ENCODE data around the gene RAB35. TPM values are rescaled to one million over a fixed set of nuclear protein-coding genes. Genes with fewer than 3 reads are reported as not detected.

RAB35 gene
- polyA plus RNA-seq, 1 donor from 2014 or later: 60.2 TPM

- Histone ChIP-seq H3K9ac (ENCODE audit: low read length) (no peak overlapping the region), H3K27ac (ENCODE audit: low read length) (no peak overlapping the region), H3K27me3 (ENCODE audit: insufficient read depth, low read depth, low read length) (no peaks in the 10 kb centered on the region), H3K9me2 (ENCODE audit: insufficient read depth, low read length) (no peaks in the 10 kb centered on the region), H2AFZ (ENCODE audit: low read depth, low read length) (no peak overlapping the region), H3K9me3 (ENCODE audit: low read length) (no peaks in the 10 kb centered on the region), H3K36me3 (ENCODE audit: insufficient read depth, low read length) (no peaks in the 10 kb centered on the region), H3K4me3 (ENCODE audit: low read length) (no peak overlapping the region), H3F3A (ENCODE audit: insufficient read depth, low read length, poor library complexity, severe bottlenecking) (no peaks in the 10 kb centered on the region), H3K4me2 (ENCODE audit: low read length) (no peak overlapping the region), H4K20me1 (ENCODE audit: insufficient read depth) (no peaks in the 10 kb centered on the region), H3K79me2 (replicated peaks; ENCODE audit: insufficient read depth, low read length) (peaks cover 12% of the 10 kb centered on the region)
- no peak for TF ChIP-seq REST (IDR thresholded peaks at IDR 0.05; ENCODE audit: borderline replicate concordance)
- TF ChIP-seq MXI1 (conservative IDR thresholded peaks at IDR 0.05; ENCODE audit: poor library complexity, severe bottlenecking): no peak
- TF ChIP-seq EZH2 (IDR thresholded peaks at IDR 0.05; ENCODE audit: borderline replicate concordance, insufficient read depth, low read length, poor library complexity, severe bottlenecking): no peak
- TF ChIP-seq SMC3 (conservative IDR thresholded peaks at IDR 0.05; ENCODE audit: poor library complexity): no peak
- no peak for TF ChIP-seq CTCF (IDR thresholded peaks at IDR 0.05; ENCODE audit: poor library complexity, severe bottlenecking)
- TF ChIP-seq RAD21 (conservative IDR thresholded peaks at IDR 0.05): no peak
- TF ChIP-seq TAF1 (IDR thresholded peaks at IDR 0.05; ENCODE audit: low read depth): no peak
- no peak for TF ChIP-seq EP300 (conservative IDR thresholded peaks at IDR 0.05; ENCODE audit: poor library complexity, severe bottlenecking)
- TF ChIP-seq POLR2AphosphoS5 (IDR thresholded peaks at IDR 0.05): no peak
Observed at GRCh38 chr12:120121766-120122293, 5.3 kb upstream of the RAB35 start.

- no peak overlapping the region for H3K4me3 ChIP-seq (ENCODE audit: low read length)
- no peak overlapping the region for H3K4me2 ChIP-seq (ENCODE audit: low read length)
- no peaks in the 10 kb centered on the region for H3K27me3 ChIP-seq (ENCODE audit: insufficient read depth, low read depth, low read length)
- H3K9me3 ChIP-seq (ENCODE audit: low read length): no peaks in the 10 kb centered on the region
- H4K20me1 ChIP-seq (ENCODE audit: insufficient read depth): no peaks in the 10 kb centered on the region
- H3K27ac ChIP-seq (ENCODE audit: low read length): no peak overlapping the region
- TF ChIP-seq TAF1 (IDR thresholded peaks at IDR 0.05; ENCODE audit: low read depth) (no peak), RAD21 (conservative IDR thresholded peaks at IDR 0.05) (no peak), SMC3 (conservative IDR thresholded peaks at IDR 0.05; ENCODE audit: poor library complexity) (no peak), EZH2 (IDR thresholded peaks at IDR 0.05; ENCODE audit: borderline replicate concordance, insufficient read depth, low read length, poor library complexity, severe bottlenecking) (no peak), CTCF (IDR thresholded peaks at IDR 0.05; ENCODE audit: poor library complexity, severe bottlenecking) (no peak), POLR2AphosphoS5 (IDR thresholded peaks at IDR 0.05) (no peak), EP300 (conservative IDR thresholded peaks at IDR 0.05; ENCODE audit: poor library complexity, severe bottlenecking) (no peak), MXI1 (conservative IDR thresholded peaks at IDR 0.05; ENCODE audit: poor library complexity, severe bottlenecking) (no peak), REST (IDR thresholded peaks at IDR 0.05; ENCODE audit: borderline replicate concordance) (no peak)
- H3K79me2 ChIP-seq (replicated peaks; ENCODE audit: insufficient read depth, low read length): peaks cover 12% of the 10 kb centered on the region
- H3K9ac ChIP-seq (ENCODE audit: low read length): no peak overlapping the region
- H2AFZ ChIP-seq (ENCODE audit: low read depth, low read length): no peak overlapping the region
- H3F3A ChIP-seq (ENCODE audit: insufficient read depth, low read length, poor library complexity, severe bottlenecking): no peaks in the 10 kb centered on the region
- no peaks in the 10 kb centered on the region for H3K36me3 ChIP-seq (ENCODE audit: insufficient read depth, low read length)
- no peaks in the 10 kb centered on the region for H3K9me2 ChIP-seq (ENCODE audit: insufficient read depth, low read length)
Observed at GRCh38 chr12:120121343-120121742, 4.8 kb upstream of the RAB35 start.

Measured in neural cell (in vitro differentiated cells).